Hepatocyte (in vitro differentiated cells): ENCODE data around the gene POMGNT2. TPM values are rescaled to one million over a fixed set of nuclear protein-coding genes. Genes with fewer than 3 reads are reported as not detected.

Experiments
- DNase-seq: peaks from one replicate; pipeline ENCODE4 v3.0.0-alpha.2; 2016; ENCODE audit warnings: low spot score
- H2AFZ ChIP-seq: fragments of 200-600 bp; sonication (generic); 2 replicates; pipeline ENCODE4 v1.6.0; 2016; ENCODE audit warnings: antibody characterized with exemption, mild to moderate bottlenecking
- H3K27ac ChIP-seq: fragments of 200-600 bp; sonication (generic); 2 replicates; pipeline ENCODE4 v1.5.1; 2016; ENCODE audit warnings: mild to moderate bottlenecking
- H3K27me3 ChIP-seq: fragments of 200-600 bp; sonication (generic); 2 replicates; pipeline ENCODE4 v1.6.1; 2016
- H3K36me3 ChIP-seq: fragments of 200-600 bp; sonication (generic); replicated peaks from 2 replicates; pipeline ENCODE4 v1.5.1; 2016; ENCODE audit warnings: low read depth; ENCODE audit not compliant: insufficient read depth
- H3K4me1 ChIP-seq: fragments of 200-600 bp; sonication (generic); 2 replicates; pipeline ENCODE4 v1.5.1; 2016; ENCODE audit warnings: mild to moderate bottlenecking, moderate library complexity; ENCODE audit not compliant: insufficient read depth
- H3K4me2 ChIP-seq: fragments of 200-600 bp; sonication (generic); 2 replicates; pipeline ENCODE4 v1.6.0; 2016
- H3K4me3 ChIP-seq: fragments of 200-600 bp; sonication (generic); 2 replicates; pipeline ENCODE4 v1.5.1; 2016; ENCODE audit warnings: mild to moderate bottlenecking
- H3K79me2 ChIP-seq: fragments of 200-600 bp; sonication (generic); 2 replicates; pipeline ENCODE4 v1.6.0; 2017; ENCODE audit warnings: mild to moderate bottlenecking
- H3K9me2 ChIP-seq: fragments of 200-600 bp; sonication (generic); replicated peaks from 2 replicates; pipeline ENCODE4 v1.6.0; 2017; ENCODE audit warnings: mild to moderate bottlenecking; ENCODE audit not compliant: insufficient read depth
- H3K9me3 ChIP-seq: fragments of 200-600 bp; sonication (generic); 2 replicates; pipeline ENCODE4 v1.5.1; 2016; ENCODE audit warnings: low read depth, mild to moderate bottlenecking
- H4K20me1 ChIP-seq: fragments of 200-600 bp; sonication (generic); 2 replicates; pipeline ENCODE4 v1.6.0; 2016; ENCODE audit warnings: mild to moderate bottlenecking; ENCODE audit not compliant: insufficient read depth, poor library complexity, severe bottlenecking
- EZH2 ChIP-seq: fragments of 200-600 bp; sonication (generic); IDR thresholded peaks from 2 replicates; pipeline ENCODE4 v1.6.1; 2016; ENCODE audit warnings: antibody characterized with exemption, mild to moderate bottlenecking, borderline replicate concordance
- WGBS: methylation state at CpG from one replicate; pipeline ENCODE4 v1.1.6; 2016; ENCODE audit warnings: low lambda C conversion rate; ENCODE audit errors: missing lambda C conversion rate; 5-methylcytosine and 5-hydroxymethylcytosine counted together
- polyA plus RNA-seq: library from polyadenylated mRNA; unstranded; fragments of >200 nt; fragmentation: Nextera tagmentation; extraction: Ambion mirVana; gene quantifications from 2 replicates; pipeline ENCODE4 v1.2.1, GENCODE V29; 2016
- total RNA-seq: library from RNA; depleted of rRNA; stranded (reverse); fragments of >200 nt; gene quantifications from 2 replicates; pipeline ENCODE4 v1.2.3, GENCODE V29; 2014

POMGNT2 gene
- total and polyA plus RNA-seq, 2 experiments from 2014 or later: 27.6 to 45.6 TPM

DNA sequence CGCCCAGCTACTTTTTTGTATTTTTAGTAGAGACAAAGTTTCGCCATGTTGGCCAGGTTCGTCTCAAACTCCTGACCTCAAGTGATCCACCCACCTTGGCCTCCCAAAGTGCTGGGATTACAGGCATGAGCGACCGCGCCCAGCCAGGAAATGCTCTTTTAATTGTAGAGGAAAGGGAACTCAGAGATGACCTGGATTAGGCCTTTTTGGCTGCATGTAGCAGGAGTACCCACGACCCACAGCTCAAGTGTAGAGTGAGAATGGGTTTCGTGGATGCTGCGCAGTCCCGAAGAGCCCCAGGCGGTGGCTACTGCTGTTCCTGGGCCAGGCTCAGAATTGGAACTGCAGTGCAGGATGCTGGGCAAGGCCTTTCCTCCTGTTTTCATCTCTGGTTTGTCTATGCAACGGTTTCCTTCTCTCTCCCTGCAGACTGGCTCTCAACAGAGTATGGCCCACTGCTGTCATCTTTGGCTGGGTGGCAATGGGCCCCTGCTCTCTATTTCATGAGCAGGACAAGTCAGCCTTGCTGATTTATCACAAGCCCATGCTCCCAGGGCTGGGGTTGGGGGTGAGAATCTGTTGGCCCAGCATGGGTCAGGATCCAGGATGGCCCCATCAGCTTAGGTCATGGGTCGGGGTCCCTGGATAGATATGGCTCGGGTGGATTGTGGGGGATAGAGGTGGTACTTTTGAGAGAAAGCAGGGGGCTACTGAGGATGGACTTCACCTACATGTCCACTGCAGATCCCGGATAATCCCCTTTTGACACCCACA, 75.5 kb downstream of the POMGNT2 start:
- 88% methylated on average over 15 of the region's 15 CpGs for WGBS
- H4K20me1 ChIP-seq: no peaks in the 10 kb centered on the region

More for the DNA sequence above, 75.5 kb downstream of the POMGNT2 start:
- Histone ChIP-seq H3K9me2 (no peaks in the 10 kb centered on the region), H3K27ac (no peak overlapping the region), H2AFZ (no peak overlapping the region), H3K27me3 (no peaks in the 10 kb centered on the region), H3K36me3 (no peaks in the 10 kb centered on the region), H3K79me2 (no peaks in the 10 kb centered on the region), H3K4me3 (no peak overlapping the region), H3K9me3 (no peaks in the 10 kb centered on the region), H3K4me2 (no peak overlapping the region), H3K4me1 (peaks cover 9% of the 10 kb centered on the region)
- no peak for TF ChIP-seq EZH2
- DNase-seq: no peak

Other genes starting within 250 kb of the POMGNT2 start
- 5.7 and 5.9 TPM in 2 replicates for gene CYP8B1, start 230.2 kb downstream of the POMGNT2 start, total RNA-seq
- 2.2 and 4.5 TPM in 2 replicates for gene CYP8B1, start 230.2 kb downstream of the POMGNT2 start, polyA plus RNA-seq
- gene ZNF662, start 199.9 kb downstream of the POMGNT2 start, total RNA-seq: 0.07 TPM in 1 of 2 replicates, not detected in the other
- not detected in 2 replicates for gene ZNF662, start 199.9 kb downstream of the POMGNT2 start, polyA plus RNA-seq
- gene GASK1A, start 126.8 kb downstream of the POMGNT2 start, total RNA-seq: 2.1 and 2.4 TPM in 2 replicates
- 1.1 and 2.6 TPM in 2 replicates for gene GASK1A, start 126.8 kb downstream of the POMGNT2 start, polyA plus RNA-seq
- 20.9 and 25.3 TPM in 2 replicates for gene SNRK, start 180.5 kb upstream of the POMGNT2 start, total RNA-seq
- 9.8 and 10.7 TPM in 2 replicates for gene SNRK, start 180.5 kb upstream of the POMGNT2 start, polyA plus RNA-seq